Measurements from ENCODE around the gene PIGM. TPM values are rescaled to one million over a fixed set of nuclear protein-coding genes. Genes with fewer than 3 reads are reported as not detected.
"Not testable (repeated sequence)": the region's sequence is repeated elsewhere in the genome, so short reads cannot be mapped to it uniquely, and the experiment has no call there.

PIGM gene
- total RNA-seq, 1 donor from 2014 or later: 2.1 TPM

DNA sequence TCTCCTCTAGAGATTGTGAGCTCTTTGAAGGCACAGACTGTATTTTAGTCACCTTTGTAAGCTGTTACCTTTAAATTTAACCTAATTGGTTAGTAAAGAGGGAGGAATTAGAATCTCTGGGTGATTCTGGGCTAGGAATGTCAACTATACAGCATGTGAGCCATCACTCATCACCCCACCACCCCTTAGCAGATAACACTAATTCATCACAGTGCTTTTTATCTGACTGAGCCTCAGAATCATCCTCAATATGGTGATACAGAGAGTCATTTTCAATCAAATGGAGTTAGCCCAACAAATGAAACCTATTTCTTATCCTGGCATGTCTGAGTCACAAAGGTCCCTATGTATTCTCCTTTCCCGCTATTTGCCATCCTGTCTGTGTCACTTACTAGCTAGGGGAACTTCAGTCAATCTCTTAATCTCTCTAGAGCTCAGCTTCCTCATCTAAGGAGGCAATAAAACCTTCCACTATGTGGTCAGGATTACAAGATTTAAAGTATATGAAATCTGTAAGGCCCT lies 24.9 kb upstream of the PIGM start:
- Histone ChIP-seq H3K27me3 (ENCODE audit: control insufficient read depth, insufficient read depth, low read length) (peaks cover 19% of the 10 kb centered on the region), H3K4me3 (ENCODE audit: low read depth, low read length) (no peak overlapping the region), H3K36me3 (ENCODE audit: control insufficient read depth, insufficient read depth, low read length) (no peaks in the 10 kb centered on the region)
- no peak for DNase-seq (ENCODE audit: low read depth)
- no peak for FAIRE-seq
- no peak for TF ChIP-seq CTCF (IDR thresholded peaks at IDR 0.05; ENCODE audit: insufficient read depth, low read length, severe bottlenecking)

GRCh38 chr1:160053548-160054365 lies 22.0 kb upstream of the PIGM start:
- DNase-seq (ENCODE audit: low read depth) (no peak), FAIRE-seq (no peak)
- TF ChIP-seq CTCF (IDR thresholded peaks at IDR 0.05; ENCODE audit: insufficient read depth, low read length, severe bottlenecking): no peak
- Histone ChIP-seq H3K36me3 (ENCODE audit: control insufficient read depth, insufficient read depth, low read length) (no peaks in the 10 kb centered on the region), H3K4me3 (ENCODE audit: low read depth, low read length) (no peak overlapping the region), H3K27me3 (ENCODE audit: control insufficient read depth, insufficient read depth, low read length) (peaks cover 15% of the 10 kb centered on the region)

DNA sequence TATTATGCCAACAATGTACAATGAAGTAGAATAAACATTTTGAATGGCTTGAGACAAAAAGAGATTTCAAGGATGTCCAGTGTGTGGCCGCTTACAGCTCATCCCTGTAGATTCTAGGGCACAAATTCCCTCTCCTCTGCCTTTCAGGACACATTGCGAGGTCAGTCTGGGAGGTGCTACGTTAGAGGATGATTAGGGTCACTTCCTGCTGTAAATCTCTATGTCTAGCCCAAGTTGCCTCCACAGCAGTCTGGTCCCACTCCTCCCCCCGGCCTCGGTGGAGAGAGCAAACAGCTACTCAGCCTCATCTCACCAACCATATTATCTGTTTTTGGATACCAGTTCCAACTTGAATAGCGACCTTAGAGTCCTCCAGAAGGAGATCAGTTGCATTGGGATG lies 21.1 kb upstream of the PIGM start:
- no peak for TF ChIP-seq CTCF (IDR thresholded peaks at IDR 0.05; ENCODE audit: insufficient read depth, low read length, severe bottlenecking)
- DNase-seq (ENCODE audit: low read depth) (no peak), FAIRE-seq (no peak)
- Histone ChIP-seq H3K27me3 (ENCODE audit: control insufficient read depth, insufficient read depth, low read length) (peaks cover 12% of the 10 kb centered on the region), H3K36me3 (ENCODE audit: control insufficient read depth, insufficient read depth, low read length) (no peaks in the 10 kb centered on the region), H3K4me3 (ENCODE audit: low read depth, low read length) (no peak overlapping the region)

GRCh38 chr1:160050619-160051018 lies 18.8 kb upstream of the PIGM start:
- TF ChIP-seq CTCF (IDR thresholded peaks at IDR 0.05; ENCODE audit: insufficient read depth, low read length, severe bottlenecking): no peak
- DNase-seq (ENCODE audit: low read depth) (no peak), FAIRE-seq (no peak)
- no peak overlapping the region for H3K4me3 ChIP-seq (ENCODE audit: low read depth, low read length)
- peaks cover 11% of the 10 kb centered on the region for H3K27me3 ChIP-seq (ENCODE audit: control insufficient read depth, insufficient read depth, low read length)
- no peaks in the 10 kb centered on the region for H3K36me3 ChIP-seq (ENCODE audit: control insufficient read depth, insufficient read depth, low read length)

DNA sequence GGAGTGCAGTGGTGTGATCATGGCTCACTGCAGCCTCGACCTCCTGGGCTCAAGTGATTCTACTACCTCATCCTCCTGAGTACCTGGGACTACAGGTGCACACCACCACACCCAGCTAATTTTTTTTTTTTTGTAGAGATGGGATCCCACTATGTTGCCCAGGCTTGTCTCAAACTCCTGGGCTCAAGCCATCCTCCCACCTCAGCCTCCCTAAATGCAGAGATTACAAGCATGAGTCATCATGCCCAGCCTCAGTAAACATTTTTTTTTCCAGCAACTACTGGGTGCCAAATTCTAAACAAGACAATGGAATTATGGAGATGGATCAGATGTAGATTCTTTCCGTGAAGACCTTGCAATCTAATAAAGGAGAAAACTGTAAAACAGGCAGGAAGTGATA lies 18.4 kb upstream of the PIGM start:
- not testable (repeated sequence) for H3K36me3 ChIP-seq (ENCODE audit: control insufficient read depth, insufficient read depth, low read length); FAIRE-seq; DNase-seq (ENCODE audit: low read depth); H3K27me3 ChIP-seq (ENCODE audit: control insufficient read depth, insufficient read depth, low read length); H3K4me3 ChIP-seq (ENCODE audit: low read depth, low read length)

- TF ChIP-seq CTCF (IDR thresholded peaks at IDR 0.05; ENCODE audit: insufficient read depth, low read length, severe bottlenecking): no peak
- FAIRE-seq: no peak
- peaks cover 8% of the 10 kb centered on the region for H3K27me3 ChIP-seq (ENCODE audit: control insufficient read depth, insufficient read depth, low read length)
These were observed 17.3 kb upstream of the PIGM start for GRCh38 chr1:160049101-160049500.

More at GRCh38 chr1:160049101-160049500, 17.3 kb upstream of the PIGM start:
- no peak for DNase-seq (ENCODE audit: low read depth)
- no peaks in the 10 kb centered on the region for H3K36me3 ChIP-seq (ENCODE audit: control insufficient read depth, insufficient read depth, low read length)
- no peak overlapping the region for H3K4me3 ChIP-seq (ENCODE audit: low read depth, low read length)
